Suppressor macrophage treated with lipopolysaccharide for 1 hour (primary cell): ENCODE data around the gene AGPAT3.

Experiments
- DNase-seq, 3 donors: peaks; one replicate each; pipeline ENCODE4 v3.0.0-alpha.2; 2020 to 2022

The AGPAT3 gene

DNA sequence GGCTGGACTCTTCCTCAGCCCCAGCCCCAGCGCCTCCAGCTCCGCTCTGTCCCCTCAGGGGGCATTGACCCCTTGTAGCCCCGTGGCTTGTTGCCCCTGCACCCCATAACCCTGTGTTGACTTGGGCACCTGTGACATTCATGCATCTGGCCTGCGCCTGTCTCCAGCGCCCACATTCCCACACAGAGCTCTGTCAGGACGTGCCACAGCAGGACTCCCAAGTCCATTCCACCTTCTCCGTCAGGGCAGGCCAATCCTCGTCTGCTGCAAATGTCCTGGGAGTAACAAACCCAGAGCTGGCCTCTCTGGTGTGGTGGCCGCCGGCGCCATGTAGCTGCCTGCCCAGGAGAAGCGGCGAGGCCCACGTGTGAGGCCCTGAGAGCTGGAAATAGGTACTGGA is 60.6 kb downstream of the AGPAT3 start:
- DNase-seq = no peak

DNA sequence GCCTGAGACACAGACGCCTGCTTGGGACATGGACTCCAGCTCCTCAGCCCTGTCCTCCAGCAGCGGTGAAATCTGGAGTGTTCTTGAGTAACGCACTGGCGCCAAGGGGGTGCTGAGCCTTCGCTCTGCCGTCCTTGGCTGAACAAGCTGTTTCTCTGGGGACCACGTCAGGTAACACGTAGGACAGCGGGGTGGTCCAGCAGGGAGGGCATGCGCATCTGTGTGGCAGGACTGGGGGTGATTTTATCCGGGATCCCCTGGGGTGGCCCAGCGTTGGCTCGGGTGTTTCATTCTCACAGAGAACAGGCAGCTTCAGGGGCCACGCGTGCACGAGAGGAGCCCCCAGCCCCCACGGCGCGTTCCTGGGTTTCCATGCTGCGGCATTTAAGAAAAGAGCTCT is 61.2 kb downstream of the AGPAT3 start:
- no peak for DNase-seq

DNA sequence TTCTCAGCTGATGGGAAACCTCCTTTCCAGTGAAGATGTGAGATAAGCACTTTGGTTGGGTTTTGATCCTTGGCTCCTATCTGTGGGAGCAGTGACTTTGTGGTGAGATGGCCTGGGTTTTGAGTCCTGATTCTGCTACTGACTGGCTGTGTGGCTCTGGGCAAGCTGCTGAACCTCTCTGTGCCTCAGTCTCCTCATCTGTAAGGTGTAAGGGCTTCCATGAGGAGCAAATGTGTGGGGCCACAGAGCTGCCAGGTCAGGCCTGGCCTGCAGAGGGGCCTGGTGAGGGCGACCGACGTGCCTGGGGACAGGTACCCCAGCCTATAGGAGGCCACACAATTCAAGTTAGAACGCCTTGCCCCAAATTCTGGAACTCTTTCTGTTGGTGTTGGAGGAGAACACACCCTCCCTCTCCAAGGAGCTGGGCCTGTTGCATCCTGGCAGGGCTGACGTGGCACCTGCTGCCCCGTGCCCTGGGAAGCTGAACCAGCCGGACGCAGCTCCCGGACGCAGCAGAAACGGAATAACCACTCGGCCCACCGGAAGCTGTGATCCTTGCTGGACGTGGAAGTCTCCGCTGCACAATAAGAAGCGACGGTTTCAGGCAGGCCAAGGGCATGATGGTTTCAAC is 62.7 kb downstream of the AGPAT3 start:
- DNase-seq = no peak

DNA sequence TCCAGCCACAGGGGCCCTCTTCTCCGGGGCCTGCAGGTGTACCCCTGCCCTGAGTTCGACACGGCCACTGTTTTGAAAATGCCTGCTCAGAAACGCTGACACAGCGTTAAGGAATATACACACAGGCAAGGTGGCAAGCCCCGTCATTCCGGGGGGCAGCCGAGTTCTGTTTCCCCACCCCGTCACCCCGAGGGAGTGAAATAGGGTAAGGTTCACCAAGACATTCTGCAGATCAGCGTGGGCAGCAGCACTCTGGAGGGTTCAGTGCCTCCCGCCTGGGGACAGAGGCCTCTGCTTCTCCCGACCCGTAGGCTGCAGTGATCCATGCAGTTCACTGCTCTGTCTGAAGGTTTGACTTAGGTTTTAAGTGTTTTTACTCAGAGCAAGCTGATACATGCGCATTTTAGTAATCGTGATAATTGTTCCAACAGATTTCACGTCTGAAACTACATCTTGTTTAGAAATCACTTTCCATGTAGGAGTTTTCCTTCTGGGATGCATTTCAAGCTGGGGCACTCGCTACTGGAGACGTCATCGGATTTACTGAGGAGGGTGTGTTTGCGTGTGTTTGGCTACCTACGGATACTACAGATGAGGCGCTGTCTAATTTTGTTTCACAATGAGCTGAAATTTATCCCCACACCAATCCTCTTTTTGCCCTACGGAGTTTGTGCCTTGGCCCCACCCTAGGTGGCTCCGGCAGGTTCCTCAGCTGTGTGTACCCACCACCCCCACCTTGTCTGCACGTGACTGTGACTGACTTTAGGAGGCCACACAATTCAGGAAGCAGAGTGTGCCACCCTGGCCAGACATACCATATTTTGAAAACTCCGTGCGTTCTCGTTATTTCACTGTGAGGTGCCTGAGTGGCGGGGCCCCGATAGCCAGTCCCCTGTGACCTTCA is 63.5 kb downstream of the AGPAT3 start:
- DNase-seq = no peak

DNA sequence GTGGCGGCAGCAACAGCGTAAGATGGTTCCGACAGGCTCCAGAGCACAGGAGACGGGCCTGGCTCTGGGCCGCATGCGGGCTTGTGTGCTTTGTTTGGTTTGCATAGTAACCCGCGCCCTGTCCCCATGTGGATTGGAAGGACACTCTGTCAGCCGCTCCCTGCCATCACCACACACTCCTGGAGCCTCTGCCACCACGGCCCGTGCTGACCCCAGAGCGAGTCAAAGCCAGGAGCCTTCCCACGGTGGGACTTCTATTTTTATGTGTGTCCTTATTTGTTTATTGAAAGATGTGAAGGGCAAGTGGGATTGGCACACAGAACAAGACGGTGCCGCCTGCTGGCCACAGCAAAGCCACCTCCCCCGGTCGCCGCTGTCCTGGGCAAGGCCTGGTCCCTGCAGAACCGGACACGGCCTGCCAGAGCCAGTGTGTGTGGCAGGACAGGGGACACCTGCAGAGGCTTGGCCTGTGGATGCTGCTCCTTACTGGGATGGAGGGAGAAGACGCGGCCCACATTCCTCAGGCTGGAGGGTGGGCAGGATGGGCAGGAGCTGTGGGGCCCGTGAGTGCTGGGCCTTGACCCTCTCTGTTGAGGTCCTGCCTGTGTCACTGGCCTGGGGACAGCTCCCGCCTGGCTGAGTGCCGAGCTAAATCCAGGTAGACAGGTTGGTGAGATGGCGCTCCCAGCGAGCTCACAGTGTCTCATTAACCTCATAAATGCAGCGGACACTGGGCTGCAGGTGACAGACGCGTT is 64.4 kb downstream of the AGPAT3 start:
- no peak for DNase-seq

DNA sequence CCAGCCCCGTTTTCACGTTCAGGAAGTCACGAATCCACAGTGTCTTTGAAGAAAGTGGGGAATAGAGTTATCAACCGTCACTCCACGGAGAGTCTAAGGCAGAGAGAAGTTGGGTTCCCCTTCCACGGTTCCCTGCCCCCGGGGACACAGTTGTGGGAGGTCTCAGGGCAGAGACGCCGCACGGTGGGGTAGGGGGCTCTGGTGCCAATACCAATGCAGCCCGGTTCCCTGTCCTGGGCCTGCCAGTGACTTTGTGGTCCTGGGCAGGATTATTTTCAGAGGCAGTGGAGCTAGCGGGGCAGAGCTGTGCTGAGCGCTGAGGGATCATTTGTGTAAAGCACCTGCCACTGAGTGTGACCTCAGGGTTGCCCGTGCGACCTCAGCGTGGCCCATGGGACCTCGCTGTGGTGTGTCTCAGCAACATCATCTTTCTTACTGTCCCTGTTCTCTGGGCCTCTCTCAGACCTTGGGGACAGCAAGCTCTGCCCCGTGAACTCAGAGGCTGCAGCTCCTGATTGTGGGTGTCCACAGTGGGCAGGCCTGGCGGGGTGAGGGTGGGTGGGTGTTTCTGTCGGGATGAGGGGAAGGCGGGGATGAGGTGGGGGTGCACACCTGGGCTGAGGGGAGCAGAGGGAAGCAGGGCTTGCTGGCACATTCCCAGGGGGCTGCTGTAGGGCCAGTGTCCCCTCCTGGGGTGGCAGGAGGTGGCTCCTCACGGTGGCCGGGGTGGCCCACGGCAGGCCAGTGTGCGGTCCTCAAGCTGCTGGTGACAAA is 65.2 kb downstream of the AGPAT3 start:
- DNase-seq = no peak

DNA sequence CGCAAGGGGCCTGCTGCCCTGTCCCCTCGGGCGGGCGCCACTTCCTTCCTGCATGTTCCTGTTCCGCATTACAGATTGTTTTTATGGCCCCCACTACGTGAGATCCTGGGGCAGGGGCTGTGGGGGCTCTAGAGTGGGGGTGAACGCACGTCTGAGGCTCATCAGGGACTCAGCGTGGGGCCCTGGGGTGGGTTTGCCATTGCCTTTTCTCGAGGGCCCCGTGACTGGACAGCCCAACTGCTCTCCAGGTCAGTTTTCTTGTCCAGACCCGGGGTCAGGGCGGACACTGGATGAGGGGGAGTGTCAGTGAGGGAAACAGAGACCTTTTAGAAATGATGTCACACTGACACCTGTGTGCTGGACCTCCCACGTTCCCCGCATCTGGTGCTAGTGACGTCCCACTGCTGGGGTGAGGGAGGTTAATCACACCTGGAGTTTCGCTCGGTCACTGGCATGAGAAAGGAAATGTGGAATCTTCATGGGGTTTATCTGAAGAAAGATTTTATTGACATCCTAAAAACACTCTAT is 65.9 kb downstream of the AGPAT3 start:
- no peak for DNase-seq

DNA sequence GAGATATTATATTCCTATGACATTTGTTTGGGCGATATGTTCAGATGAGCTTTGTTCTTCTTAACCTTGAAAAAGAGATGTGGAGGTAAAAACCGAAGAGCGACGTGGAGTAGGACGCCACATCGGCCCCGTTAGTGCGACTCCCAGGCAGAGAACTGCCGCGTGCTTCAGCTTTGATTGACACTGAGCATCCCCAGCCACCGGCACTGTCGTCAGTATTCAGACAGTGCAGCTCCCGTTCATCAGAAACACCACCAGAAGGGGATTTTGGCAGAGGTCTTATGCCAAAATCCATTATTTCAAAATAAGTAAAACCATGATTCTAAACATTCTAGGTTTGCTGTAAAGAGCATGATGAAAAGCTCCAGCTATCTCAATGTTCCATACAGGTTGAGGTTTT is 66.5 kb downstream of the AGPAT3 start:
- DNase-seq = no peak

DNA sequence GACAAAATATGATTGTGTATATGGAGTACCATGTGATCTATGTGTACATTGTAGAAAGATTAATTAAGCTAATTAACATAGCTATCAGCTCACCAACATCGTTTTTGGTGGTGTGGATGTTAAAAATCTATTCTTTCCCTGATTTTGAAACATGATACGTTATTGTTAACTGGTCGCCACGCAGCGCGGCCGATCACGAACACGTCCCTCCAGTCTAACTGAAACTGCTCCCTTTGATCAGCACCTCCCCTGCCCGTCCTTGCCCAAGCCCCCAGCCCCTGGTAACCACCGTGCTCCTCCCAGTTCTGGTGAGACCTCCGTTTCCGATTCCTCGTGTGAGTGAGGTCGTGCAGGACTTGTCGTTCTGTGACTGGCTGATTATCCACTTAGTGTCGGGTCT is 67.0 kb downstream of the AGPAT3 start:
- no peak for DNase-seq

DNA sequence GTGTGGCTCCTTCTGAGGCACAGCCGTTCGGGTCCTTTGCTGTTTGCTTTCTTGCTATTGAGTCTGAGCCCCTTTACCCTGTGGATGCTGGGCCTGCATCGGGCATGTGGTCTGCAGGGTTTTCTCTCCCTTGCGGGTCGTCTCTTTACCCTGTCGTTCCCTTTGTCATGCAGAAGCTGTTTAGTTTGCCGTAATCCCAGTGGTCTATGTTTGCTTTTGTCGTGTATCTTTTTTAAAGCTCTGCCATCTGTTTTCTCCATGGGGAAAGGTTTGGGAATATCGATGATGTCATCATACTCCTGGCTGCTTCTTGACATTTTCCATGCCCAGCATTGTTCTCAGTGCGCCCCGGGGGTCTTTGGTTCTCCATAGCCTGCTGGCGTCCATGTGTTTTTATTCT is 68.2 kb downstream of the AGPAT3 start:
- DNase-seq = no peak

DNA sequence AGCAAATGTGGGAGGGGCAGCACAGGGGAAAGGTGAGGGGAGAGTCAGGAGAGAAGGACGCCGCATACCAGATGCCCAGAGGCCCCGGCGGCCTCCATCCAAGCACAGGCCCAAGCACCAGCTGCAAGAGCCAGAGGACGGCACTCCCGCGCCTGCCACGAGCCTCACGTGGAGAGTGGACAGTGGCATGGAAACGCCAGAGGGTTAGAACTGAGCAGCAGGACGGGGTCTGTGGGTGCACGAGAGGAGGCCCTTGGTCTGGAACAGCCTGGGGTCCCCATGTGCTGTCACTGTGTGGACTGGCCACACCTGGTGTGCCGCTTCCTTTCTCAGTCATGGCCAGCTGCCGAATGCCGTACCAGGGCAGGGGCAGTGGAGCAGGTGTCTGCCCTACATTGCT is 68.7 kb downstream of the AGPAT3 start:
- DNase-seq = no peak

DNA sequence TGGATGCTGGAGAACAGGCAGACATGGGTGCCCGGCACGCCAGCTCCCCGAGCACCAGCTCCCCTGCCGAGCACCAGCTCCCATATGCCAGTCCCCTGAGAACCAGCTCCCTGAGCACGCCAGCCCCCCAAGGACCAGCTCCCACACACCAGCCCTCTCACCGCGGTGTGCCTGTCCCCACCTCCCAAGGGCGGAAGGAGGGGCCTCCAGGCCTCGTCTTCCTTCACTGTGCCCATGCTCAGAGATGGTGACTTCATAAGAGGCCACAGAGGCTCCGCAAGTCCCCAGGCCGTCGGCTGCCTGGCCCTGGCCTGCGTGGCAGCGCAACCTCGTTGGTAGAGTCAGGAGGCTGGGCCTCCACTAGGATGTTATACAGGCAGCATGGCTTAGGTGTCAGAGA is 69.1 kb downstream of the AGPAT3 start:
- no peak for DNase-seq

DNA sequence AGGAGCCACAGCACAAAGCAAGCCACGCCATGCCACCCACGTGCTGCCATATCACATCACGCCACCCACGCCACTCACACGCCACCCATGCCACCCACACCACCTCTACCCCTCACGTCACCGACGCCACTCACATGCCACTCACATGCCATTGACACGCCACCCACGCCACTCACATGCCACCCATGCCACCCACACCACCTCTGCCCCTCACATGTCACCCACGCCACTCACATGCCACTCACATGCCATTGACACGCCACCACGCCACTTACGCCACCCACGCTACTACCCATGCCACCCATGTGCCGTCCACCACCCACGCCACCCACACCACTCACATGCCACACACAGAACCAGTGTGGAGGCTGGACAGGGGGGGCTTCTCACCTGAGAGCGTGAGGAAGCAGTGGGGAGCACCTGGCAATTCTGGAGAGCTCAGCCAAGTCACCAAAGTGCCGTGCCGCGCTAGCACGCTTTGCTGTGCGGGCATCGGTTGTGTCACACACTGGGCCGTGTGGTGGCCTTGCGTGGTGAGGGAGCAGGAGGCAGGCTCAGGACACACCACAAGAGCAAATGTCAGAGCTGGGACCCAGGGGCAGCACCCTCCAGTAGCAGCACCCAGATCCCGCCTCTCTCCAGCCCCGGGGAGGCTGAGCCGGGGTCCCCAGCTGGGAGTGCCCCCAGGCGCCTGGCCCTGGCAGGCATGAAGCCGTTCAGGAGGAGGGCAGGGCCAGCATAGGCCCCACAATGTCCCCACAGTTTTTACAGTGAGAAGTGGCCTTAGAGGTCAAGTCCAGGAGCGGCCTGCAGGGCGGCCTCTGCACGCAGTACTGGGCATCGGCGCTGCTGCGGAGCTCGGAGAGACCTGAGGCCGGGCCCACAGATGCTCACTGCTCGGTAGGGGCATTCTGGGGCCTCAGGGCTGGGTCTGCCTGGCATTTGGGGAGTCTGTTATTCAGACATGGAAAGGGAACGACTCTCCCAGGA is 70.0 kb downstream of the AGPAT3 start:
- no peak for DNase-seq

DNA sequence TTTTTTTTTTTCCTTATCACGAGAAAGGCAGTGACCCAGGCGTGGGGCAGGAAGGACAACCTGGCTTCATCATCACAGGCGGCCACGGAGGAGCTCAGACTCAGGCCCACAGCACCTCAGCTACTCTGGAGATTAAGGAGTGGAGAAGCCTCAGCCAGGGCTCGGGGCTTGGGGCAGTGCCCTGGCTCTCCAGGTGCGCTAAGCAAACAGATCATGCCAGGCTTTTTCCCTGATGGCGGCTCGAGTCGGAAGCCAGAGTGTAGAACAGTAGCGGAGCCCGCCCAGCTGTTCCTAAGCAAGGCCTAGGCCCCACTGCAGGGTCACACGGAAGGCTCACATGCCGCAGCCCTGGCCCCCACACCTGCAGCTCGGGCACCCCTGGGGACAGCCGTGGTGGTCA is 70.7 kb downstream of the AGPAT3 start:
- no peak for DNase-seq

DNA sequence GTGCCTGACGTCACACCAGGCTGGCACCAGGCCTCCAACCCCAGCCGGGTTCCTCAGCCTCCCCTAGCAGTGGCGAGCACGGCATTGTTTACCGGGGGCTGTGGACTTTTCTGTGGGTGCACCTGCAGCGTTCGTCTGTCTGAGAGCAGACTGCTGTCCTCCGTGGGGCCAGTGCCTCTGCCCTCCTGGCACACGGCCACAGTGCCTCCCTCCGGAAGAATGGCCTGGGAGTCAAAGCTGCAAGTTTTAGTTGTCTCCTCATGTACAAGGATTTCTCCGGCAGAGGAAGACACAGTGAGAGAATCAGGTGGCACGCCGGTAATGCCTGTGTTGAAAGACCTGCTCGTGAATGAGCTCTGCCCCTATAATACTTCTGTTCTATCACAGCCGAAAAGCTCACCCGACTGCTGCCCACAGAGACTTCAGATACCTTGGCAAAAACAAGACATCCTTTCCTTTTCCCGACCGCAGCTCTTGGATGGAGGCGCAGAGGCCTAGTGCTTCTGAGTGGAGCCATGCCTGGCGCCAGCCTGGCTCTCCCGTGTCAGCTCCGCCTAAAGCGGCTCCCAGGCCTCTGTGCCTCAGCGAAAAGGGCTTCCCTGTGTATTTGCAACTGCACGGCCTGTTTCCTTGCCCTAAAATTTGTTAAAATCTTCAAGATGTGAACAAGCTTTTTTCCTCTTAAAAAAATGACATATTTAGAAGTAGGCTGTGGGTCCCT is 71.4 kb downstream of the AGPAT3 start:
- no peak for DNase-seq

DNA sequence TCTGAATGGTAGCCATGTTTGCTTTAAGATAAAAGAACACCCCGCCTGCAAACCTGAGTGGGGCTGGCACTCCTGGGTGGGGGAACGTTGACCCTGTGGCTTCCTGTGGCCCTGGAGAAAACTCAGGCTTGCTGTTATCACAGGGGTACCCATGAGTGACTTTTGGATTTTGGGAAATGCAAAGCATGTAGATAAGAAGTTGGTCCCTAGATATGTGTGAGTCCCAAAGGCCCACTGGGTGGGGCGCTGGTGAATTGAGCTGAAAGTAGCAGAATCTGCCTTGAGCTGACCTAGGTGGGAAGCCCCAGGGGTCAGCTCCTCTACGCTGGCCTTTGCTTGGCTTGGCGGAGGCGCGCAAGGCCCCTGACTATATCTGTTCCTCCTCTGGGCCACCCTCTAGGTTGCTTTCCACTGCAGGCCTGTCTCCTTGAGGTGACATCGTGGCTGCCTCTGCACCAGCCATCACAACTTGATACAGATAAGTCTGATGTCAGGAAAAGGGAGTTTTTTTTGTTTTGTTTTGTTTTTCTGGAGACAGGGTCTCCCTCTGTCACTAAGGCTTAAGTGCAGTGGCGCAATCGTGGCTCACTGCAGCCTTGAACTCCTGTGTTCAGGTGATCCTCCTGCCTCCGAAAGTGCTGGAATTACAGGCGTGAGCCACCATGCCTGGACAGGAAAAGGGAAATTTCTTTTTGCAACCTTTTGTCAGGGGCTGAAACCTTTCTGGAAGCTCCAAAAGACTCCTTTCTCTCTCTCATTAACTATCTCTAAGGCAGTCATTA is 72.2 kb downstream of the AGPAT3 start:
- DNase-seq = no peak

DNA sequence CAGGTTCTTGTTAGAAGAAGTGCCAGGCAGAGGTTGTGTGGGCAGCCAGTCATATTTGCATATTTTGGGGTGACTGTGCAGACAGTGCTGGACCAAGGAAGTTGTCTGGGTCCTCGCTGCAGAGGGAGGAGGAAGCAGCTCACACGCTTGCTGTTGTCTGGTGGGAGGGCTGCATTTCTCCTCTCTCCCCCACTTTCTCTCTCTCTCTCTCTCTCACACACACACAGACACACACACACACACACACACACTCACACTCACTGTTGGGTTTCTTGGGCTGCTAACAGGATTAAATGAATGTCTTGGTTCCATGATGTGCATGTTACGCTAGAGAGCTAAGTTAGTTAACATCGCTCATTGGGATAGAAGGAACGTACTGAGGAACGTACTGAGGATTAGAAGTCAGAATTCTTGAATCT is 72.9 kb downstream of the AGPAT3 start:
- peak; percentile 53 to 73 (median 68) for DNase-seq

DNA sequence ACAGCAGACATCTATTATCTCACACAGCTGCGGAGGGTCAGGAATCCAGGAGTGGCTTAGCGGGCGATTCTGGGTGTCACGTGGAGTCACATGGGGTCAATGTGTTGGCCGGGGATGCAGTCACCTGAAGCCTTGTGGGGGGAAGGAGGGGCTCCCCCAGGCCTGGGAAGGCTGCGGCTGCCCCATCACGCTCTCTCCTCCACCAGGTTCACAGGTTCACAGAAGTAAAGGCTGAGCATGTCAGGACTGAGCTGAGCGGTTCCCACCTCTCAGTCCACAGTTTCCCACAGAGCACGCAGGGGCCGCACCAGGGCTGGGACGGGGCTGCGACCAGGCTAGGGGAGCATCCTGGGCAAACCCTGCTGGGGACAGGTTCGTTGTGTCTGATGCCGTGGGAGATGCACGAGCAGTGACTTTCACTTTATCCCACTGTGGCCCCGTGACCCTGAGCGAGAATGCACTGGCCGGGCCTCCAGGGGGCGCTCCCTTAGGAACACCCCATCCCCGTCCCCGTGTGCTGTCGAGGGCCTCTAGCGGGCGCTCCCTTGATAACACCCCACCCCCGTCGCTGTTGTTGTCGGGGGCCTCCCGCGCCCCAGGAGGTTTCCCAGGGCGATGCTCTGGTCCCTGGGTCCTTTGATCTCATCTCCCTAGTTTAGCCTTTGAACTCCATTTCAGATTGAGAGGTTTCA is 73.9 kb downstream of the AGPAT3 start:
- DNase-seq = peak; percentile 89 to 96 (median 94)
